GM19395 (cell line): Measurements from ENCODE around the gene AGBL4.

Source experiments
- ATAC-seq: cut with Tn5 transposase; IDR thresholded peaks from one replicate; pipeline ENCODE4 v1.9.1; 2021; ENCODE audit warnings: mild to moderate bottlenecking, moderate library complexity; ENCODE audit not compliant: unreplicated experiment

AGBL4 gene

GRCh38 chr1:48948562-48948961 lies 1075.2 kb downstream of the AGBL4 start:
- ATAC-seq: no peak

GRCh38 chr1:48947761-48948537 lies 1075.8 kb downstream of the AGBL4 start:
- no peak for ATAC-seq

- ATAC-seq: no peak
These were observed 1077.7 kb downstream of the AGBL4 start for GRCh38 chr1:48946070-48946469.

- ATAC-seq: no peak
These were observed 1078.9 kb downstream of the AGBL4 start for GRCh38 chr1:48944811-48945210.

GRCh38 chr1:48943826-48944225 lies 1079.9 kb downstream of the AGBL4 start:
- ATAC-seq: no peak

GRCh38 chr1:48943393-48943792 lies 1080.4 kb downstream of the AGBL4 start:
- ATAC-seq: no peak

- ATAC-seq: no peak
These were observed 1082.6 kb downstream of the AGBL4 start for GRCh38 chr1:48940962-48941732.

GRCh38 chr1:48940354-48940753 lies 1083.4 kb downstream of the AGBL4 start:
- ATAC-seq: no peak

GRCh38 chr1:48939828-48940227 lies 1083.9 kb downstream of the AGBL4 start:
- no peak for ATAC-seq

- ATAC-seq: no peak
These were observed 1084.7 kb downstream of the AGBL4 start for GRCh38 chr1:48939042-48939441.

- ATAC-seq: no peak
These were observed 1086.0 kb downstream of the AGBL4 start for GRCh38 chr1:48937732-48938131.

- no peak for ATAC-seq
These were observed 1087.3 kb downstream of the AGBL4 start for GRCh38 chr1:48936436-48936835.

GRCh38 chr1:48932366-48932765 lies 1091.4 kb downstream of the AGBL4 start:
- no peak for ATAC-seq

GRCh38 chr1:48931506-48932192 lies 1092.1 kb downstream of the AGBL4 start:
- ATAC-seq: no peak

GRCh38 chr1:48930011-48930410 lies 1093.7 kb downstream of the AGBL4 start:
- no peak for ATAC-seq

- no peak for ATAC-seq
These were observed 1099.7 kb downstream of the AGBL4 start for GRCh38 chr1:48924099-48924498.

- no peak for ATAC-seq
These were observed 1100.6 kb downstream of the AGBL4 start for GRCh38 chr1:48923116-48923515.

GRCh38 chr1:48920851-48921250 lies 1102.9 kb downstream of the AGBL4 start:
- ATAC-seq: no peak

GRCh38 chr1:48917901-48918603 lies 1105.7 kb downstream of the AGBL4 start:
- no peak for ATAC-seq

GRCh38 chr1:48917070-48917454 lies 1106.7 kb downstream of the AGBL4 start:
- ATAC-seq: no peak
